GM12891 (cell line): ENCODE results near the gene ADPGK.

Source experiments
- PAX5 ChIP-seq: IDR thresholded peaks from 2 replicates; pipeline ENCODE4 v1.6.1; 2011; ENCODE audit warnings: low read length, moderate library complexity, mild to moderate bottlenecking; ENCODE audit not compliant: insufficient read depth, severe bottlenecking
- POLR2A ChIP-seq: IDR thresholded peaks from 2 replicates; pipeline ENCODE4 v1.6.1; 2011; ENCODE audit warnings: low read depth, low read length, control low read depth
- TAF1 ChIP-seq: IDR thresholded peaks from 2 replicates; pipeline ENCODE4 v1.6.1; 2011; ENCODE audit warnings: low read depth, low read length, control low read depth

GRCh38 chr15:72783004-72783639 lies 436 bp downstream of the ADPGK start:
- TF ChIP-seq POLR2A = no peak; the same call in 1 of the 2 replicates
- TF ChIP-seq PAX5 = no peak
- no peak for TF ChIP-seq TAF1
